Erythroblast (primary cell): ENCODE measurements around the gene TRANK1.

Source experiments
- GATA1 ChIP-seq: IDR thresholded peaks from 2 replicates; pipeline ENCODE4 v1.6.1; 2011; ENCODE audit warnings: low read depth, mild to moderate bottlenecking, control low read depth, low read length, moderate library complexity
- POLR2A ChIP-seq: IDR thresholded peaks from 2 replicates; pipeline ENCODE4 v1.6.1; 2011; ENCODE audit warnings: mild to moderate bottlenecking, low read length

GRCh38 chr3:36875397-36875796 is 69.5 kb downstream of the TRANK1 start:
- TF ChIP-seq POLR2A: no peak
- no peak for TF ChIP-seq GATA1
